Activated naive CD4-positive, alpha-beta T cell treated with anti-CD3 and anti-CD28 coated beads, Interleukin-2, amount 10 ng/mL, durations not matched to agents 7 days and 5 days (primary cell): ENCODE measurements around the gene SH3TC1.

Source experiments
- CTCF ChIA-PET: fragments of 350-600 bp; sonication (Branson Sonifier 250); formaldehyde crosslinking; loops from one replicate; lab custom pipeline; 2021; ENCODE audit warnings: antibody characterized with exemption; lab: Charles Lee
- DNase-seq: peaks from one replicate; pipeline ENCODE4 v3.0.0-alpha.2; 2020
- H3K27ac Mint-ChIP-seq: one replicate; pipeline ENCODE4 v1.8.0; 2021; ENCODE audit warnings: mild to moderate bottlenecking, moderate library complexity, mixed read lengths
- H3K27me3 Mint-ChIP-seq: one replicate; pipeline ENCODE4 v1.8.0; 2021; ENCODE audit warnings: mild to moderate bottlenecking, mixed read lengths
- H3K36me3 Mint-ChIP-seq: one replicate; pipeline ENCODE4 v1.8.0; 2021; ENCODE audit warnings: mixed read lengths
- H3K4me1 Mint-ChIP-seq: one replicate; pipeline ENCODE4 v1.8.0; 2021; ENCODE audit warnings: mixed read lengths
- H3K4me3 Mint-ChIP-seq: one replicate; pipeline ENCODE4 v1.8.0; 2021; ENCODE audit warnings: mild to moderate bottlenecking, moderate library complexity, mixed read lengths
- H3K9me3 Mint-ChIP-seq: one replicate; pipeline ENCODE4 v1.8.0; 2021; ENCODE audit warnings: mixed read lengths

The SH3TC1 gene

DNA sequence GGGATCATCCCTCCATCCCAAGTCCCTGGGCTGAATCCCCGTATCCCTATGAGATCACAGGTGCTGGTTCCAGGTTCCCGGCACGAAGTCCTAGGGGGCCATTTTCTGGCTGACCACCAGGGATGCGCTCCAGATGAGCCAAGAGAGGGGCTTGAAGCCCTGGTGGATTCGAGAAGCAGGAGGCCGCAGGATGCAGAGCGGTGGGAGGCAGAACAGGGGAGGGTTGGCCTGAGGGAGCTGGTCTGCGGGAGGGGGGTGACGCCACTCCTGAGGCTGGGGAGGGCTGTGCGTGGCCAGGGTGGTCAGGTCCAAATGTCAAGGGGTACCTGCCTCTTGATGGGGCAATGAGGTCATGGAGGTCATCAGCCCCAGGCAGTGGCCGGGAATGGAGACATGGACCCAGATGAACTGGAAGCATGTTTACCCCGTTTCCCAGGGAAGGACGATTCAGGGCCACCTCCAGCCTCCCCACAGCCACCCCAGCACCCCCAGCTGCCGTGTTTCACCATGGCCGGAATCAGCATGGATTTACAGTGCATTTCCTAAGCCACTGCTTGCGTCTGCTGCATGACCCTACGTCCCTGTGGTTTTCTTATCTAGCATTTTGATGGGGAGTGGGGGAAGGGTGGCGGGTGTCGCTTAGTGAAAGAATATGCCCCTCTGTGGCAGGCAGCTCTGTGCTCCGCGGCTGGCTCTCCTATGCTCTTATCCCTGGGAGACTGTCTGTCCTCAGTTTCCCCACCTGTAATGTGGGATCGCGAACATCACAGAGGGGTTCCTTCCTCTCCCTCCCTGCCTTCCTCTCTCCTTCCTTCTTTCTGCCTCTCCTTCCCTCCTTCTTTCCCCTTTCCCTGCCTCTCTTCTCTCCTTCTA, 53.4 kb downstream of the SH3TC1 start:
- no peak overlapping the region for H3K27ac Mint-ChIP-seq
- no peak for DNase-seq

DNA sequence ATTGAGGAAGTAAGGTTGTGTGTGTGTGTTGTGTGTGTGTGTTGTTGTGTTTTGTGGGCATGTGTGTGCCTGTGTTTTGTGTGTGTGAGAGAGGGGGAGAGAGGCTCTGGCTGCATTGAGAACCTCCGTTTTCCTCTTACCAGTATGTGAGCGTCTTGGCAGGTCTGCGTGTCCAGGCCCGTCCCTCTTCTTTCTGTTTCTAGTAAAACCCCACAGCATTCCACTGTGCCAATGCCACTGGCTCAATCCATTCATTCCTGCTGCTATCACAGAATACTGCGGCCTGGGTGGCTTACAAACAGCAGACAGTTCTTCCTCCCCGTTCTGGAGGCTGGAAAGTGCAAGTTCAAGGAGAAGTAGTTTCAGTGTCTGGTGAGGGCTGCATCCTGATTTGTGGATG, 55.0 kb downstream of the SH3TC1 start:
- Mint-ChIP-seq H3K36me3 (no peaks in the 10 kb centered on the region), H3K9me3 (no peaks in the 10 kb centered on the region), H3K27me3 (peaks cover 3% of the 10 kb centered on the region), H3K4me1 (no peaks in the 10 kb centered on the region), H3K4me3 (no peak overlapping the region), H3K27ac (no peak overlapping the region)
- DNase-seq = no peak
- CTCF ChIA-PET = no interaction called here

More for the DNA sequence above, 53.4 kb downstream of the SH3TC1 start:
- Mint-ChIP-seq H3K9me3 (no peaks in the 10 kb centered on the region), H3K4me1 (no peaks in the 10 kb centered on the region), H3K27me3 (peaks cover 3% of the 10 kb centered on the region), H3K4me3 (no peak overlapping the region), H3K36me3 (no peaks in the 10 kb centered on the region)
- CTCF ChIA-PET = interaction anchor here (0.7 to 1.0 kb wide), 2 partner anchors 12 to 218 kb away, joined by 4 to 5 read pairs; no protein-coding TSS in a partner anchor

GRCh38 chr4:8255698-8256441, 56.8 kb downstream of the SH3TC1 start:
- Mint-ChIP-seq H3K9me3 (no peaks in the 10 kb centered on the region), H3K36me3 (no peaks in the 10 kb centered on the region), H3K4me1 (no peaks in the 10 kb centered on the region), H3K27ac (no peak overlapping the region), H3K27me3 (peaks cover 4% of the 10 kb centered on the region), H3K4me3 (no peak overlapping the region)
- CTCF ChIA-PET = no interaction called here
- no peak for DNase-seq

GRCh38 chr4:8257854-8258253, 58.8 kb downstream of the SH3TC1 start:
- Mint-ChIP-seq H3K27ac (no peak overlapping the region), H3K9me3 (no peaks in the 10 kb centered on the region), H3K36me3 (no peaks in the 10 kb centered on the region), H3K4me3 (no peak overlapping the region), H3K4me1 (no peaks in the 10 kb centered on the region), H3K27me3 (peaks cover 12% of the 10 kb centered on the region)
- CTCF ChIA-PET = no interaction called here
- DNase-seq = no peak

- no peak overlapping the region for H3K4me3 Mint-ChIP-seq
- H3K9me3 Mint-ChIP-seq = no peaks in the 10 kb centered on the region
- H3K27ac Mint-ChIP-seq = no peak overlapping the region
- H3K36me3 Mint-ChIP-seq = no peaks in the 10 kb centered on the region
- no peaks in the 10 kb centered on the region for H3K4me1 Mint-ChIP-seq
- CTCF ChIA-PET = no interaction called here
- no peak for DNase-seq
- H3K27me3 Mint-ChIP-seq = peaks cover 12% of the 10 kb centered on the region
These were observed 59.6 kb downstream of the SH3TC1 start for GRCh38 chr4:8258552-8259212.

GRCh38 chr4:8259743-8260430, 60.8 kb downstream of the SH3TC1 start:
- no peak for DNase-seq
- Mint-ChIP-seq H3K4me1 (no peaks in the 10 kb centered on the region), H3K4me3 (no peak overlapping the region), H3K36me3 (no peaks in the 10 kb centered on the region), H3K27me3 (peaks cover 11% of the 10 kb centered on the region), H3K27ac (no peak overlapping the region), H3K9me3 (no peaks in the 10 kb centered on the region)
- CTCF ChIA-PET = no interaction called here

GRCh38 chr4:8260656-8261111, 61.6 kb downstream of the SH3TC1 start:
- DNase-seq = no peak
- Mint-ChIP-seq H3K4me1 (no peaks in the 10 kb centered on the region), H3K4me3 (no peak overlapping the region), H3K9me3 (no peaks in the 10 kb centered on the region), H3K36me3 (no peaks in the 10 kb centered on the region), H3K27ac (no peak overlapping the region), H3K27me3 (peaks cover 13% of the 10 kb centered on the region)
- CTCF ChIA-PET = no interaction called here

GRCh38 chr4:8261851-8262535, 62.9 kb downstream of the SH3TC1 start:
- peaks cover 14% of the 10 kb centered on the region for H3K27me3 Mint-ChIP-seq
- H3K36me3 Mint-ChIP-seq = no peaks in the 10 kb centered on the region
- DNase-seq = no peak
- H3K9me3 Mint-ChIP-seq = no peaks in the 10 kb centered on the region
- H3K27ac Mint-ChIP-seq = no peak overlapping the region
- CTCF ChIA-PET = no interaction called here
- H3K4me3 Mint-ChIP-seq = no peak overlapping the region
- no peaks in the 10 kb centered on the region for H3K4me1 Mint-ChIP-seq

DNA sequence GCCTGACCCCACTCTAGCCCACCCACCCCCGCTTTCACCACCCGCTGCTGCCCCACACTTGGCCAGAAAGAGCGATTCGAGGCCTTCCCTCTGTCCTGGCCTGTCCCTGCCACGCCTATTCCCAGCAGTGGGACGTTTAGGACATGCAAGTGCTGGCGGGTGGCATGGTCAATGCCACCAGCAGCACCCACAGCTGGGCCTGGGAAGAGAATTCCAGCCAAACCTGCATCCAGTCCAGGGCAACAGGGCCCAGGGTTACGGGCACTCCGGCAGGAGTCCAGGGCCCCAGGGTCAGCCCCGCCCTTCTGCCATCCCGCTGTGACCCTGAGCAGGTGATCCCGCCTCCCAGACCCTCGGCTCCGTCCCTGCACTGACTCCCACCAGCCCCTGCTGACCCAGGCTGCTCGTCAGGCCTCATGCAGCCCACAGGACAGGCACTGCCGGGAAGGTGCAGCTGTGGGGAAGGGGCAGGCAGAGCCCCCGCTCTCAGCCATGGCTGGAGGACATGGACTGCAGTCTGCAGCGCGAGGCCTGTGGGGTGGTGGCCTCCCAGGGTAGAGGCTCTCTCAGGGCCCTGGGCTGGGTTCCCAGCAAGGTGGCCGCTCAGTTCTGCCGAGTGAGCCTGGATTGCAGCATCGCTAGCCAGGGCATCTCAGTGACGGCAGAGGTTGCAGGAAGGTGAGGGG, 63.7 kb downstream of the SH3TC1 start:
- H3K27me3 Mint-ChIP-seq = peaks cover 22% of the 10 kb centered on the region
- no peaks in the 10 kb centered on the region for H3K4me1 Mint-ChIP-seq
- H3K36me3 Mint-ChIP-seq = no peaks in the 10 kb centered on the region
- no peaks in the 10 kb centered on the region for H3K9me3 Mint-ChIP-seq
- DNase-seq = no peak
- no peak overlapping the region for H3K27ac Mint-ChIP-seq
- H3K4me3 Mint-ChIP-seq = no peak overlapping the region
- CTCF ChIA-PET = no interaction called here

GRCh38 chr4:8263397-8263796, 64.3 kb downstream of the SH3TC1 start:
- CTCF ChIA-PET = no interaction called here
- peaks cover 28% of the 10 kb centered on the region for H3K27me3 Mint-ChIP-seq
- no peaks in the 10 kb centered on the region for H3K36me3 Mint-ChIP-seq
- no peak overlapping the region for H3K4me3 Mint-ChIP-seq
- H3K27ac Mint-ChIP-seq = no peak overlapping the region
- H3K9me3 Mint-ChIP-seq = no peaks in the 10 kb centered on the region
- no peak for DNase-seq
- H3K4me1 Mint-ChIP-seq = no peaks in the 10 kb centered on the region

DNA sequence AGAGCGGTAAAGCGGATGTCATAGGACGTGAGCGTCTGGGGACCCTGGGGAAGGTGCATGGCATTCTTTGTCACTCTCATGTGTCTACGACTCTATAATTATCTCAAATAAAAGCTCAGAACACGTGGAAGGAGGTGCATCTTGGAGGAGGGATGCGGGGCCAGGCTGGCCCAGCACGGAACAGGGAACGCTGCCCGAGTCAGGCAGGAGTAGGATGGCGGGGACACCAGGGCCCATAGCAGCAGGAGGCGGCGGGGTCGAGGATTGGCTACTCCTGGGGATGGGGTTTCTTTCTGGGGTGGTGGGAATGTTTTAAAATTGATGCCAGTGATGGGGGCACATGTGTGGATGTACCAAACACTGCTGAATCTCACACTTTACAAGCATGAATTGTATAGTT, 65.0 kb downstream of the SH3TC1 start:
- H3K4me3 Mint-ChIP-seq = no peak overlapping the region
- CTCF ChIA-PET = interaction anchor here (0.8 kb wide), 1 partner anchor 277 kb away, joined by 3 read pairs; no protein-coding TSS in a partner anchor
- H3K4me1 Mint-ChIP-seq = no peaks in the 10 kb centered on the region
- no peaks in the 10 kb centered on the region for H3K36me3 Mint-ChIP-seq
- H3K27me3 Mint-ChIP-seq = peaks cover 35% of the 10 kb centered on the region
- DNase-seq = no peak
- no peaks in the 10 kb centered on the region for H3K9me3 Mint-ChIP-seq
- no peak overlapping the region for H3K27ac Mint-ChIP-seq

DNA sequence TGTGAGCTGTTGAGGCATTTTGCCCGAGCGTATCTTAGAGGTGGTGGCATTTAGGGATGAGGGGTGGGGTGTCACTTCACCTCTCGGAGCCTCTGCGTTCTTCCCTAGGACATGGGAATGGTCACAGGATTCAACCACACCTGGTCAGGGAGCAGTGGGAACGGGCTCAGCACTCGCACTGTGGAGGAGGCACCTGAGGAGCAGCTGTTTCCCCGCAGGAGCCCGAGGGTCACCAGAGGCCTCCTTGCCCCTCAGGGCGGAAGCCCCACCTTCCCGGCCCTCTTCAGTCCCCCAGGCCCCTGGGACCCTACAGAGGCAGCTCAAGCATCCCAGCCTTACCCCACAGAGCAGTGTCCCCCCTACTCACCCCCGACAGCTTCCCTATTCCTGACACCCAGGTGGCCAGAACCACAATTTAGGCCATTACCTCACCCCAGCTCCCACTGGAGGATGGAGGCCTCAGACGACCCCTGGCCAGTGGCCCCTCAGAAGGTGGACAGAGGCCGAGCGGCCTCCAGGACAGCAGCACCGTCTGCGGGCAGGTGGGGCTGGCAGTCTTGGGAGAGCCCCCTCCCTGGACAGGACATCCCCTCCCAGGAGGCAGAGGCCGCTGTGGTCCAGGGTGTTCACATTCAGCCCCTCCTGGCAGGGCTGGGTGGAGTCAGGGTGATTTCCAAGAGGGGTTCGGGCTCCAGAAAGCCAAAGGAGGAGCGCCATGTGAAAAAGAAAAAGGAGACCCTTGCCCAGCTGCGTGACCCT, 66.3 kb downstream of the SH3TC1 start:
- Mint-ChIP-seq H3K27me3 (peaks cover 43% of the 10 kb centered on the region), H3K36me3 (no peaks in the 10 kb centered on the region), H3K4me3 (no peak overlapping the region), H3K4me1 (no peaks in the 10 kb centered on the region), H3K27ac (no peak overlapping the region), H3K9me3 (no peaks in the 10 kb centered on the region)
- no peak for DNase-seq
- CTCF ChIA-PET = interaction anchor here (0.8 kb wide), 2 partner anchors 20 to 276 kb away, joined by 3 read pairs; no protein-coding TSS in a partner anchor
